Neural crest cell (in vitro differentiated cells): ENCODE measurements around the gene NAA35. TPM values are rescaled to one million over a fixed set of nuclear protein-coding genes. Genes with fewer than 3 reads are reported as not detected.
"Not testable (repeated sequence)": the region's sequence is repeated elsewhere in the genome, so short reads cannot be mapped to it uniquely, and the experiment has no call there.

ENCODE experiments used
- DNase-seq: peaks from one replicate; pipeline ENCODE4 v3.0.0; 2021; ENCODE audit warnings: low read depth, mixed read lengths, low spot score
- H3K27ac Mint-ChIP-seq: one replicate; pipeline ENCODE4 v1.8.0; 2021; ENCODE audit warnings: mild to moderate bottlenecking, mixed read lengths; ENCODE audit not compliant: unreplicated experiment
- H3K27me3 Mint-ChIP-seq: 2 replicates; pipeline ENCODE4 v1.8.0; 2021; ENCODE audit warnings: low read depth, mild to moderate bottlenecking, mixed read lengths
- H3K36me3 Mint-ChIP-seq: 2 replicates; pipeline ENCODE4 v1.8.0; 2021; ENCODE audit warnings: low read depth, mild to moderate bottlenecking, mixed read lengths
- H3K4me1 Mint-ChIP-seq: 2 replicates; pipeline ENCODE4 v1.8.0; 2021; ENCODE audit warnings: mixed read lengths
- H3K4me3 Mint-ChIP-seq: one replicate; pipeline ENCODE4 v1.8.0; 2021; ENCODE audit warnings: mild to moderate bottlenecking, mixed read lengths
- H3K9me3 Mint-ChIP-seq: 2 replicates; pipeline ENCODE4 v1.8.0; 2021; ENCODE audit warnings: mixed read lengths
- total RNA-seq: library from RNA; stranded (reverse); gene quantifications from 2 replicates; pipeline ENCODE4 v1.2.1, GENCODE V29; 2021
- TF ChIP-seq, protein P1 (sequence below): fragments of 200-600 bp; sonication (generic); conservative IDR thresholded peaks from 2 replicates; pipeline ENCODE4 v1.5.0; 2021; ENCODE audit warnings: antibody characterized with exemption, mild to moderate bottlenecking

Gene NAA35
- total RNA-seq, 1 donor from 2014 or later = 35.3 TPM

DNA sequence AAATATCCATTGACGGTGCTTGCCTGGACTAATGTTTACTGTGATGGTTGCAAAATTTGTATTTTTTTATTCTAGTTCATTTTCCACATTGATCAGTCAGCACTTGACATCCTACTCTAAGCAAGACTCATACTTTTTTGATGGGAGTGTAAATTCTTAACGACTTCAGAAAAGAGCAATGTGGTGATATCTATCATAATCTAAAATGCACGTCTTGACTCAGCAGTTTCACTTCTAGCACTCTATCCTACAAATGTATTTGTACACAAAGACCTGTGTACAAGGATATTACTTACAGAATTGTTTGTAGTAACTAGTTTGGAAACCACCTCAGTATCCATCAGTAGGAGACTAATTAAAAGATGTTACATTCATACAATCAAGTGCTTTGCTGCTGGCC lies 24.0 kb downstream of the NAA35 start:
- Mint-ChIP-seq H3K27ac (no peak overlapping the region), H3K9me3 (no peaks in the 10 kb centered on the region), H3K27me3 (no peaks in the 10 kb centered on the region), H3K4me3 (no peak overlapping the region), H3K4me1 (no peaks in the 10 kb centered on the region), H3K36me3 (peaks cover 9% of the 10 kb centered on the region)
- no peak for DNase-seq
- TF ChIP-seq, protein P1, sequence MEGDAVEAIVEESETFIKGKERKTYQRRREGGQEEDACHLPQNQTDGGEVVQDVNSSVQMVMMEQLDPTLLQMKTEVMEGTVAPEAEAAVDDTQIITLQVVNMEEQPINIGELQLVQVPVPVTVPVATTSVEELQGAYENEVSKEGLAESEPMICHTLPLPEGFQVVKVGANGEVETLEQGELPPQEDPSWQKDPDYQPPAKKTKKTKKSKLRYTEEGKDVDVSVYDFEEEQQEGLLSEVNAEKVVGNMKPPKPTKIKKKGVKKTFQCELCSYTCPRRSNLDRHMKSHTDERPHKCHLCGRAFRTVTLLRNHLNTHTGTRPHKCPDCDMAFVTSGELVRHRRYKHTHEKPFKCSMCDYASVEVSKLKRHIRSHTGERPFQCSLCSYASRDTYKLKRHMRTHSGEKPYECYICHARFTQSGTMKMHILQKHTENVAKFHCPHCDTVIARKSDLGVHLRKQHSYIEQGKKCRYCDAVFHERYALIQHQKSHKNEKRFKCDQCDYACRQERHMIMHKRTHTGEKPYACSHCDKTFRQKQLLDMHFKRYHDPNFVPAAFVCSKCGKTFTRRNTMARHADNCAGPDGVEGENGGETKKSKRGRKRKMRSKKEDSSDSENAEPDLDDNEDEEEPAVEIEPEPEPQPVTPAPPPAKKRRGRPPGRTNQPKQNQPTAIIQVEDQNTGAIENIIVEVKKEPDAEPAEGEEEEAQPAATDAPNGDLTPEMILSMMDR = no peak

DNA sequence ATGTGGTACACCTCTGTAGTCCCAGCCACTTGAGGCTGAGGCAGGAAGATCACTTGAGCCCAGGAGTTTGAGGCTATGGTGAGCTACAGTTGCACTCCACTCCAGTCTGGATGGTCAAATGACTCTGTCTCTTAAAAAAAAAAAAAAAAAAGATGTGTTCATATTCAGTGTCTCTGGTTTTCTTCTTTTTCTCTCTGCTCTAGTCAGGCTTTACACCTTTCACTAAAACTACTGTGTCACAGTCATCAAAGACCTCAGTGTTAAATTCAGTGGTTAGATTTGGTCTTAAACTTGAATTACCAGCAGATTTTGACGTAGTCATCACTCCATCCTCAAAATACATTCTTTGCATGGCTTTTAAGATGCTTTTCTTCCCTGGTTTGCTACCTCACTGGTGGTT lies 28.8 kb downstream of the NAA35 start:
- TF ChIP-seq, protein P1 = no peak
- no peak for DNase-seq
- H3K9me3 Mint-ChIP-seq = no peaks in the 10 kb centered on the region
- H3K4me3 Mint-ChIP-seq = no peak overlapping the region
- no peaks in the 10 kb centered on the region for H3K4me1 Mint-ChIP-seq
- H3K27me3 Mint-ChIP-seq = no peaks in the 10 kb centered on the region
- peaks cover 12% of the 10 kb centered on the region for H3K36me3 Mint-ChIP-seq
- H3K27ac Mint-ChIP-seq = no peak overlapping the region

DNA sequence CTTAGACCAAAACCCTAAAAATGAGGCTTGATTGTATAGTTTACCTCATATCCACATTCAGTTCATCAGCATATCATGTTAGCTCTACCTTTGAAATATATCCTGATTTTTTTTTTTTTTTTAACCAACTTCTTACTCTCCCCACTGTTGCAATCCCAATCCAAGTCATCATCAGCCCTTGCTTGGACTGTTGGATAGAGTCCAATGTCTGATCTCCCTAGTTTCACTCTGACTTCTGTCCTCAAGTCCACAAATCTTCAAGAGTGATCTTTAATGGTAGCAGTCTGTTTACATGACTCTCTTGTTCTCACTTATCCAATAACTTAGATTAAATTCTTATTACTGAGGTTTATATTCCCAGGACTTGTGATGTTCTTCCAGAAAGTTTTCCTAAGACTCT lies 30.8 kb downstream of the NAA35 start:
- Mint-ChIP-seq H3K36me3 (peaks cover 10% of the 10 kb centered on the region), H3K4me3 (no peak overlapping the region), H3K4me1 (no peaks in the 10 kb centered on the region), H3K9me3 (no peaks in the 10 kb centered on the region), H3K27ac (no peak overlapping the region), H3K27me3 (no peaks in the 10 kb centered on the region)
- TF ChIP-seq, protein P1 = no peak
- DNase-seq = no peak

DNA sequence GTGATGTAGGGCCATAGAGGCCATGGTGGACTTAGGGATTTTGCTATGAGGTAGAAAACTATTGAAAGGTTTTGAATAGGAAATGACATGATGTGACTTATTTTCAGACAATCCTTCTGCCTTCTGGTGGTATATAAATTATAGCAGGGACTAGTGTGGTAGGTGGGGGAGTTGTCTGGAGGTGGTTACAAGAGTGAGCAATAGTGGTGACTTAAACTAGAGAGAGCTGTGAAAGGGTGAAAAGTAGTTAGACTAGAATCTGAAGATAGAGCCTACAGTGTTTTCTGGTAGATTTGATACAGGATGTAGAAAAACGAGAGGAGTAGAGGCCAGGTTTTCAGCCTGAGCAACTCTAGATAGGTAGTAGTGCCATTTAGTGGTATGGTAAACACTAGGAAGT lies 32.3 kb downstream of the NAA35 start:
- TF ChIP-seq, protein P1 = no peak
- Mint-ChIP-seq H3K4me3 (no peak overlapping the region), H3K36me3 (peaks cover 10% of the 10 kb centered on the region), H3K27me3 (no peaks in the 10 kb centered on the region), H3K27ac (no peak overlapping the region), H3K4me1 (no peaks in the 10 kb centered on the region), H3K9me3 (no peaks in the 10 kb centered on the region)
- no peak for DNase-seq

DNA sequence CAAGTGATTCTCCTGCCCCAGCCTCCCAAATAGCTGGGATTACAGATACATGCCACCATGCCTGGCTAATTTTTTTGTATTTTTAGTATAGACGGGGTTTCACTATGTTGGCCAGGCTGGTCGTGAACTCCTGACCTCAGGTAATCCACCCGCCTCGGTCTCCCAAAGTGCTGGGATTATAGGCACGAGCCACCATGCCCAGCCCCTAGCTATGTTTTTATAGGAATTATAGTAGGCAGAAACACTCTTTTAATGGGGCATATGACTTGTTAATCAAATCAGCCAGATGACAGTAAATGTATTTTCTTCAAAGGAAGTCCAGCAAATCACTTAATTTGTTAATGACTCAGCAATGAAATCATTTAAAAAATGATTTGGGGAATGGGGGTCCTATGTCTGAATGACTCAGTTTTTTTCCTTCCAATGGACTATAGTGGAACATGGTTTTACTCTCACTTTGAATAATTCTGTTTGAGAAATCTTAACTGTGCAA lies 33.2 kb downstream of the NAA35 start:
- not testable (repeated sequence) for H3K4me1 Mint-ChIP-seq

DNA sequence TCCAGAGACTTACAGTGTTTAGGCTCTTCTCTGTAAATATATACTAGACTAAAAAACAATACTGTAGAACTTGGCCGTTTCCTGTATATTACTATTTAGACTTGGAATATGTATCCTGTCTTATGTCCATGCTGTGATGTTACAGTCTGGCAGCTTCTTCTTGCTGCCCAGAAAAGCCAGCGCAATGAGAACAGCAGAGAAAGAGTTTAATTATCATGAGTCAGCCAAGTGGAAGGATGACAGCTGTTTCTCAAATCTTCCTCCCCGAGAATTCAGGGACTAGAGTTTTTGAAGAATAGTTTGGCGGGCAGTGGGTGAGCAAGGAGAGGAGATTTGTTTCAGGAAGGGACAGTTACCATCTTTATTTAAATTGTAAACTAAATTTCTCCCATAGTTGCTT lies 37.5 kb downstream of the NAA35 start:
- TF ChIP-seq, protein P1 = no peak
- Mint-ChIP-seq H3K4me1 (no peaks in the 10 kb centered on the region), H3K27ac (no peak overlapping the region), H3K27me3 (no peaks in the 10 kb centered on the region), H3K36me3 (peaks cover 15% of the 10 kb centered on the region), H3K9me3 (no peaks in the 10 kb centered on the region), H3K4me3 (no peak overlapping the region)
- DNase-seq = no peak

More for the DNA sequence above, 33.2 kb downstream of the NAA35 start:
- H3K36me3 Mint-ChIP-seq, DNase-seq, H3K9me3 Mint-ChIP-seq, H3K27me3 Mint-ChIP-seq, H3K27ac Mint-ChIP-seq, H3K4me3 Mint-ChIP-seq: not testable (repeated sequence)
